GM23338 (cell line): Measurements from ENCODE around the gene CD40.

Source experiments
- CREB1 ChIP-seq: fragments of 250-450 bp; sonication (Bioruptor Pico); IDR thresholded peaks from 2 replicates; pipeline ENCODE4 v1.5.0; 2020; ENCODE audit warnings: low read depth, mild to moderate bottlenecking, moderate library complexity
- CTCF ChIP-seq, 2 experiments: fragments of 200-600 bp in 1 of 2; sonication (generic) in 1 of 2; conservative IDR thresholded peaks; 2 replicates each; pipeline versions ENCODE4 v1.5.1 to v1.6.1; 2016 to 2017; ENCODE audit warnings: antibody characterized with exemption in 2 of 2, low read depth in 2 of 2, mild to moderate bottlenecking in 2 of 2, moderate library complexity in 1 of 2
- EZH2 ChIP-seq: fragments of 200-600 bp; sonication (generic); IDR thresholded peaks from one replicate; pipeline ENCODE4 v1.8.0; 2017; ENCODE audit warnings: antibody characterized with exemption, mild to moderate bottlenecking, low read depth; ENCODE audit not compliant: unreplicated experiment
- EZH2phosphoT487 ChIP-seq: fragments of 200-600 bp; sonication (generic); IDR thresholded peaks from one replicate; pipeline ENCODE4 v1.8.1; 2018; ENCODE audit warnings: antibody characterized with exemption; ENCODE audit not compliant: unreplicated experiment
- JUNB ChIP-seq: IDR thresholded peaks from one replicate; pipeline ENCODE4 v1.6.1; 2016; ENCODE audit warnings: antibody characterized with exemption; ENCODE audit not compliant: unreplicated experiment
- POLR2AphosphoS5 ChIP-seq: IDR thresholded peaks from 2 replicates; pipeline ENCODE4 v1.6.1; 2016; ENCODE audit warnings: antibody characterized with exemption, low read depth
- REST ChIP-seq: IDR thresholded peaks from one replicate; pipeline ENCODE4 v1.6.1; 2018; ENCODE audit warnings: antibody characterized with exemption; ENCODE audit not compliant: unreplicated experiment
- STAT1 ChIP-seq: IDR thresholded peaks from one replicate; pipeline ENCODE4 v1.6.1; 2016; ENCODE audit warnings: antibody characterized with exemption; ENCODE audit not compliant: unreplicated experiment
- ZNF114 ChIP-seq: fragments of 250-450 bp; sonication (Bioruptor Pico); IDR thresholded peaks from 2 replicates; pipeline ENCODE4 v1.5.0; 2020; ENCODE audit warnings: mild to moderate bottlenecking, moderate library complexity
- ZNF331 ChIP-seq: fragments of 250-450 bp; sonication (Bioruptor Pico); IDR thresholded peaks from 2 replicates; pipeline ENCODE4 v1.5.0; 2020; ENCODE audit warnings: low read depth, mild to moderate bottlenecking, moderate library complexity

- TF ChIP-seq CTCF (conservative IDR thresholded peaks at IDR 0.05; ENCODE audit: low read depth in 2 of 2) (no peak), REST (no peak), POLR2AphosphoS5 (no peak), EZH2 (no peak), ZNF331 (CRISPR knock-in tag) (no peak), CREB1 (CRISPR knock-in tag) (no peak), STAT1 (no peak), JUNB (no peak), ZNF114 (no peak), EZH2phosphoT487 (no peak)
Measured at GRCh38 chr20:46111028-46111835, 6.9 kb upstream of the CD40 start.
